Breast epithelium (tissue), 4 donors: ENCODE measurements around the gene FHOD3. TPM values are rescaled to one million over a fixed set of nuclear protein-coding genes. Genes with fewer than 3 reads are reported as not detected.

Experiments
- DNase-seq, 2 donors: peaks; one replicate each; pipeline ENCODE4 v3.0.0-alpha.2; 2019; ENCODE audit warnings: low spot score in 2 of 2
- H3K27ac ChIP-seq, 2 donors: fragments of 200-600 bp; sonication (generic) in 1 of 2; one replicate each; pipeline ENCODE4 v1.5.1; 2016 to 2019; ENCODE audit warnings: mild to moderate bottlenecking in 1 of 2
- H3K27me3 ChIP-seq, 2 donors: fragments of 200-600 bp; sonication (generic) in 1 of 2; one replicate each; pipeline versions ENCODE4 v1.5.1 to v1.6.0; 2017 to 2019; ENCODE audit warnings: control low read depth in 1 of 2, mild to moderate bottlenecking in 1 of 2
- H3K36me3 ChIP-seq: fragments of 200-600 bp; one replicate; pipeline ENCODE4 v1.5.1; 2019
- H3K4me1 ChIP-seq, 2 donors: fragments of 200-600 bp; sonication (generic); one replicate each; pipeline ENCODE4 v1.5.1; 2016 to 2019; ENCODE audit warnings: control low read depth in 1 of 2
- H3K4me3 ChIP-seq, 3 donors: fragments of 200-600 bp; sonication (generic); 1 replicate in 2 of 3; 2 replicates in 1 of 3; pipeline ENCODE4 v1.5.1; 2016 to 2019; ENCODE audit warnings: mild to moderate bottlenecking in 3 of 3, moderate library complexity in 2 of 3
- H3K9me3 ChIP-seq, 2 donors: fragments of 200-600 bp; sonication (generic) in 1 of 2; one replicate each; pipeline ENCODE4 v1.5.1; 2016 to 2019; ENCODE audit warnings: control low read depth in 1 of 2
- CTCF ChIP-seq, 3 donors: fragments of 450-650 bp; IDR thresholded peaks; one replicate each; pipeline ENCODE4 v1.5.1; 2016 to 2017; ENCODE audit warnings: antibody characterized with exemption in 3 of 3, mild to moderate bottlenecking in 3 of 3, moderate library complexity in 3 of 3
- POLR2A ChIP-seq: fragments of 450-650 bp; IDR thresholded peaks from one replicate; pipeline ENCODE4 v1.6.1; 2016; ENCODE audit warnings: antibody characterized with exemption, mild to moderate bottlenecking, moderate library complexity
- POLR2AphosphoS5 ChIP-seq, 3 donors: sonication (generic); formaldehyde crosslinking; IDR thresholded peaks; one replicate each; pipeline ENCODE4 v1.6.1; 2017; ENCODE audit warnings: antibody characterized with exemption in 3 of 3
- intact Hi-C: fragments of 100-400 bp; cut with DNase I; formaldehyde crosslinking; loops from one replicate; pipeline ENCODE4 v1.15.1; 2023; ENCODE audit warnings: low total_unique reads
- total RNA-seq, 3 donors: library from RNA; depleted of rRNA; stranded (reverse); fragments of >200 nt; gene quantifications; one replicate each; pipeline ENCODE4 v1.1.0, GENCODE V29; 2016

The FHOD3 gene
- total RNA-seq, 3 donors from 2014 or later: 1.9 to 13.1 (median 13.0) TPM

- TF ChIP-seq POLR2A: no peak
- TF ChIP-seq POLR2AphosphoS5 (IDR thresholded peaks at IDR 0.05): no peak
- TF ChIP-seq CTCF (IDR thresholded peaks at IDR 0.05): no peak
- intact Hi-C loops: no loop called here
- no peak overlapping the region for H3K4me3 ChIP-seq
- H3K27me3 ChIP-seq: no peaks in the 10 kb centered on the region
- H3K9me3 ChIP-seq: no peaks in the 10 kb centered on the region
- H3K4me1 ChIP-seq: no peaks in the 10 kb centered on the region
- peak overlapping the region; percentile 40 to 68 for H3K27ac ChIP-seq
- no peak for DNase-seq
- H3K36me3 ChIP-seq: no peaks in the 10 kb centered on the region
Measured at GRCh38 chr18:36532815-36533214, 235.3 kb downstream of the FHOD3 start.

GRCh38 chr18:36533446-36534153, 236.1 kb downstream of the FHOD3 start:
- Histone ChIP-seq H3K4me1 (no peaks in the 10 kb centered on the region), H3K27ac (peak overlapping the region; percentile 40 to 68), H3K27me3 (no peaks in the 10 kb centered on the region), H3K4me3 (no peak overlapping the region), H3K9me3 (no peaks in the 10 kb centered on the region), H3K36me3 (no peaks in the 10 kb centered on the region)
- TF ChIP-seq POLR2AphosphoS5 (IDR thresholded peaks at IDR 0.05): no peak
- no peak for TF ChIP-seq CTCF (IDR thresholded peaks at IDR 0.05)
- TF ChIP-seq POLR2A: no peak
- intact Hi-C loops: no loop called here
- no peak for DNase-seq

- TF ChIP-seq CTCF (IDR thresholded peaks at IDR 0.05) (no peak), POLR2AphosphoS5 (IDR thresholded peaks at IDR 0.05) (no peak), POLR2A (no peak)
- H3K27ac ChIP-seq: peak overlapping the region in 1 of 2 donors; percentile 40
- DNase-seq: no peak
- H3K27me3 ChIP-seq: no peaks in the 10 kb centered on the region
- H3K36me3 ChIP-seq: no peaks in the 10 kb centered on the region
- H3K4me1 ChIP-seq: no peaks in the 10 kb centered on the region
- no peak overlapping the region for H3K4me3 ChIP-seq
- intact Hi-C loops: no loop called here
- no peaks in the 10 kb centered on the region for H3K9me3 ChIP-seq
Measured at GRCh38 chr18:36534154-36534688, 236.7 kb downstream of the FHOD3 start.

GRCh38 chr18:36535202-36535935, 237.9 kb downstream of the FHOD3 start:
- Histone ChIP-seq H3K4me1 (no peaks in the 10 kb centered on the region), H3K9me3 (no peaks in the 10 kb centered on the region), H3K4me3 (no peak overlapping the region), H3K27me3 (no peaks in the 10 kb centered on the region), H3K36me3 (no peaks in the 10 kb centered on the region), H3K27ac (no peak overlapping the region)
- no peak for TF ChIP-seq POLR2AphosphoS5 (IDR thresholded peaks at IDR 0.05)
- DNase-seq: no peak
- intact Hi-C loops: no loop called here

GRCh38 chr18:36536426-36536825, 238.9 kb downstream of the FHOD3 start:
- H3K4me3 ChIP-seq: no peak overlapping the region
- H3K27ac ChIP-seq: no peak overlapping the region
- DNase-seq: no peak
- intact Hi-C loops: no loop called here
- no peaks in the 10 kb centered on the region for H3K27me3 ChIP-seq
- H3K36me3 ChIP-seq: no peaks in the 10 kb centered on the region
- H3K4me1 ChIP-seq: no peaks in the 10 kb centered on the region
- TF ChIP-seq POLR2A: no peak
- TF ChIP-seq POLR2AphosphoS5 (IDR thresholded peaks at IDR 0.05): no peak
- no peak for TF ChIP-seq CTCF (IDR thresholded peaks at IDR 0.05)
- no peaks in the 10 kb centered on the region for H3K9me3 ChIP-seq
